LoVo (cell line): ENCODE results near the gene TTLL12.

Experiments
- DNase-seq: peaks from one replicate; pipeline ENCODE4 v3.0.0-alpha.2; 2016; ENCODE audit warnings: low spot score

TTLL12 gene

DNA sequence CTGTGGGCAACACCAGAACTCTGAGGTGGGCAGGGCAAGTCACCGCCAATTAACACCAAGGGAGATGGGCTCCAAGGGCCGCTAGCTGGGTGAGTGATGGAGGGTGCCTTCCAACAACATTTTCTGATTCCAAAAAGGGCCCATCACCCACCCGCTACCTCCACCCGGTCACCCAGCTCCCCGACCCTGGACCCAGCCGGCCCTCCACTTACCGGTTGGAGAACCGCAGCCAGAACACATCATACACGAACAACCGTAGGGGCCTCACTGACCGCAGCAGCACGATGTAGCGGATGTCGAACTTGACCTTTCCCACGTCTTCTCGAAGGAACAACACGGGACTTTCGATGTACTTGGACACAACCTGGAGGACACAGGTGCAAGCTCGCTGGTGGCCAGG, 14.7 kb downstream of the TTLL12 start:
- no peak for DNase-seq

DNA sequence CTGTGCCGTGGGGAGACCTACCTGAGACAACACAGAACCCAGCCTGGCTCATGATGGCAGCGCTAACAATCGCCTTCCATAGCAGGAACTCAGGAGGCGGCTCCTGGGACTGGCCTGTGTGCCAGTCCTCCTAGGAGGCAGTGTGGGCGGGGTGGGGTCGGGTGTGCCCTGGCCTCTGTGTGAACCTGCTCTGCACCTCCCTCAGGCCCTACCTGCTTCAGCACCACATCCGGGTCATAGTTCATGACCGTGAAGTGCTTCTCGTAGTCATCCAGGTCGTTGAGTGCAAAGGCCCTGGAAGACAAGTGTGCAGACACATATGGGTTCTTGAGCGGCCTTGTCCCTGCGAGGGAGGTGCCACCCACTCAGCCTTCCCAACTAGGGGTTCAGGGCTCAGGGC, 15.3 kb downstream of the TTLL12 start:
- no peak for DNase-seq

DNA sequence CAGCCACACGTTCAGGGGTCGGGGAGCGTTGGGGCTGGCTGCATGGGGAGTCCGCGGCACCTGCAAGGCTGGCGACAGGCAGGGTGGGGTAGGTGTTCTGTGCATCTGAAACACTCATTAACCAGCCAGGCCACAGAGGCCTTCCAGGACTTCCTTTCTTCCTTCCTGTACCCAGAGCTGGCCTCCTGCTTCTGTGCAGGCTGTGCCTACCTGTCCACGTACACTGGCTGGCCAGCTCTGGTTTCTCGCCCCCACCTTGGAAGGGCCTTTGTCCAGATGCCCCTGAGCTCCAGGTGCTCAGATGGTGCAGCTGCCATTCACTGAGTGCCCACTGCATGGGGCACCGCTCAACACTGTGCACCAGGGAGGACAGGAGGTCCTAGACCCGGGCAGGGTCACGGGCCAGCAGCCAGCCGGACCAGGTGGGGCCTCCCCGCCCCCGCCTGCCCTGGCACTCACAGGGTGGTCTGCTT, 15.9 kb downstream of the TTLL12 start:
- DNase-seq, result no peak

DNA sequence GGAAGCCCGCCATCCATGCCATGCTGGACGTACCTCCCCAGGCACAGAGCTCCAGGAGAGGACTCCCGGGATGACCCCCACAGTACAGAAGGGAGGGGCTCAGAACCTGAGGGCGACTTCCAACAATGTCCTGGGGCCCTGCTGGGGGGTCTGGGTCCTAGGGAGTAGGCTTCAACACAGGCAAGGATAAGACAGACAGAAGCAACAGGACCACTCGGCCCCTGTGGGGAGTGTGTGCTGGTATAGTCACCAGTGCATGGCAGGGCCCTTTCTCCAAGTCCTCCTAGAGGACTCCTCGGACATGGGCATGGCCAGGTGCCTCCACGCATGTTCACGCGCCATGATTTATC, 16.8 kb downstream of the TTLL12 start:
- DNase-seq, result no peak

DNA sequence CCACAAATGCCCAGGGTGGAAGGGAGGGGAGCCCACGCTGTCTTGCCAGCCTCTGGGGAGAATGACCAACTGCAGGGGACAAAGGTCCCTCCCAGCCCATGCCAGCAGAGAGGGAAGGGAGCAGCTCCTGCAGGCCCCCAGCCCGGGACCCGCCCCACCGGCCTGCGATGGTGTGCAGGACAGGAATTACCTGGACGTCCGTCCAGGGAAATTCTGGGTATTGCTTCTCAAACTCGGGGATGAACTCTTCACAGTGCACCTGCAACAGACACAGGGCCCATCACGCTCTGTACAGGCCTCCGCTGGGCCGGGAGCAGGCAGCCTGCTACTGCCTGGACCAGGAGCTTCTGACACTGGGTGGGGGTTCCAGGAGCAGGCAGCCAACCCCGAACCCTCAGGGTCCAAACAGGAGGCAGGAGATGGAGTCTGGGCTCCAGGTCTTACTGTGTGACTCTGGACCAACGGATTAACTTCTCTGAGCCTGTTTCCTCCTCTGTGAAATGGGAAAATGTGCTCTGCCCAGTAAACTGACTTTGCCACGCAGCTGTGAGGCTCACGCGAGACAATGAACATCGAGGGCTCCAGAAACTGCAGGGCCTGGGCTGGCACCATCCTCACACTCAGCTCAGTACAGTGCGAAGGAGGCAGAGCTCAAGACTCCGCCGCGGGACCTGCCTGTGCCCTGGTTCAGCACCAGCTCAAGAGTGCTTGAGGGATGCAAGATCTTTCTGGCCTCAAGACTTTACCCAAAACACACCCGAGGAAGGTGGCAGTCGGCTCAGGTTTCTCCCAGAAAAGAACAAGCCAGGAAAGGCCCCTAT, 17.4 kb downstream of the TTLL12 start:
- DNase-seq, result no peak

DNA sequence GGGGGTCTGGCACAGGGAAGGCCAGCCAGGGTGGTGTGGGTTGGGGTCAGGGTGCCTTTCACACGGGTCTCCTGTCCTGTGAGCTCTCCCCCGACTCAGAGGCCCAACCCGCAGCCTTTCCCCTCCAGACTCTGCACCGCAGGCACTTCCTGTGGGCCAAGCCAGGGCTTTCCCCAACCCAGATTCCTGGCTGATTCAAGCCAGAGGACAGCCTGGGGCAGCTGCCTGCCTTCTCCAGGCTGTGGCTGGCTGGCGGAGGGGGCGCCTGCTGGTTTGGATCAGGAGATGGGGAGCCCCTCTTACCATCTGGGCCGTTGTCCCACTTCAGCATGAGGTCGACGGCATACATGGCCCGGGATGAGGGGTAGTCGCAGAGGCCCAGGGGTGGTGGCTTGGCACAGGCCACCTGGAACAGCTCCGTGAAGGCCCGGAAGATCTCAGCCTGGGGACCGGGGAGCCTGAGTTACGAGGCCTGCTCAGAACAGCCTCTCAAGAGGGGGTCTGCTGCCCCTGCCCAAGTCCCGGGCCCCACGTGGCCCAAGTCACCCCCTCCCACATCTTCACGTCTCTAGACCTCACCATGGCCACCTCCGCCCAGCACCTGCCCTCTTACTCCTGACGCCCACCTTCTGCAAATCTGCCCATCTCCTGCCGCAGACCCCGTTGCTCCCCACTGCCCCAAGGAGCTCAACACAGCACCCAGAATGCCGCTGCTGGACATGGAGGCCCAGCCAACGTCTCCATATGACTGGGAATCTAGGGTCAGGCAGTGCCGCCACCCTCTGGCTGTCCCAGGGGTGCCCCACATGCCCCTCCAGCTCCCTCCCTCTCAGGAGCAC, 18.2 kb downstream of the TTLL12 start:
- no peak for DNase-seq

DNA sequence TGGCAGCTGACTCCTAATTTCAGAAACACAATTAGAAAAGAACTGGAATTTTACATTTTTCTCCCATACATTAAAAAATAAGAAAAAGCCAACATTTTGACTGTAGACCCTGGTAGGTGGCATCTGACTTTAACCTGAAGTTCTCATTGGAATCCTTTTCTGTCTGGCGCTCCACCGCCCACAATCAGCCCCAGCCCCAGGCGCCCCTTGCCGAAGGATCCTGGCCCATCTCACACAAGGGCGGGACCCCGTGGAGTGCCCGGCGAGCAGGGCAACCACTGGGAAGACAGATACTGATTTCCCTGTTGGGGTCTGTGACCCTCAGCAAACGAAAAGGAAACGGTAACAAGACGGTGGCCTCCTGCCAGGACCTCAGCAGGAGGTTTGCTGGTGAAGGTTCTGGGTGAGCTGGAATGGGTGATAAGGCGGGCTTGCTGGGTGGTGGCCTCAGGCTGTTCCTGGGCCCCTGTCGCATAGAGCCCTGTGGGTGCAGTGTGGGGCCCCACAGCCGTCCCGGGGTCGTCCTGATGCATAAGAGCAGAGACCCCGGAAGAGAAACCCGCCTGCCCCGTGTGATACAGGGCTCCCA, 19.8 kb downstream of the TTLL12 start:
- no peak for DNase-seq

DNA sequence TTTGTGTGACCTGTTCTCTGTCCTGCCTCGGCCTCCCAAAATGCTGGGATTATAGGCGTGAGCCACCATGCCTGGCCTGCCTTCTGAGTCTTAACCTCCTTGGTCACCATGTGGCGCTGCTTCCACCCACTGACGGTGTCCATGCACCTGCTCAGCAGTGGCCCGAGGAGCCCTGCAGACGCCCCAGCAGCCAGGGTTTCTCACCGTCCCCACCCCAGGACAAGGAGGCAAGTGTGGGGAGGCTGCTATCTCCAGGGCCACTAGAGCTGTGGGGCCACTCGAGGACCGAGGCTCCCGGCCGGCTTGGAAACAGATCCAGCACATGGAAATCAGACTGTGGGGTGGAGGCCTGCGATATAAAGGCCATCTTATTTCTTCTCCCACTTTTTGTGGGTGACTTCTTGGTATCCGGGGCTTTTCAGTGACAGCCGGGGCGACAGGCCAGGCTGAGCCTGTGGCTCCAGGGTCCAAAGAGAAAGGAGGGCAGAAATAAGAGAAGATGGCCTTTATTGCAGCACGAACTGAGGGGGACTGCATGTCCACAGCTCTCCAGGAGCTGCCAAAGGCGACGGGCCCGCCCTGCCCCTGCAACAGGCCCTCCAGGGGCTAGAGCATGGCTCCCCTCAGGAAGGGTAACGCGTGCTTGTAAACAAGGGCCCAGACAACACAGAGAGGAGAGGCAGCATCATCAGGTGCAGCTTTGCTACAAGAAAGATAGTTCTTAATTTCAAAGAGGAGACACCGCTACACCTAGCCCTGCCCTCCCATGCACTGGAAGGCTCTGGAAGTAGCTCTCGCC, 20.6 kb downstream of the TTLL12 start:
- no peak for DNase-seq

DNA sequence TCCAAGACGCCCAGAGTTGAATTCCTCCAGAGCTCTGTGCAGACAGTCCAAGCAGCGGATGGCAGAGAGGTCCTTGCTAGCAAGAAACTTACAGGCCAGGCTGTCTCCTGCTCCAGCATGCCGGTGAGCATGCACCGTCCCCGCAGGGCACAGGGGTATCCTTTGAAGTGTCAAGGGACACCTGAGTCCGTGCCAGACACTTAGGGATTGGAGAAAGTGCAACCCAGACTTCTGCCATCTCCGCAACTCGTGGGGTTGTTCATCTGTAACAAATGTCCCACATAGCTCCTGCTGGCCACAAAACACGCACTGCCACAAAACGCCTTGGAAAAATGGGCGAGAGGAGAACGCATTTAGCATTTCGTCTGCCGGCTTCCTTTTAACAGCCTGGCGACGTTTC, 22.3 kb downstream of the TTLL12 start:
- no peak for DNase-seq

DNA sequence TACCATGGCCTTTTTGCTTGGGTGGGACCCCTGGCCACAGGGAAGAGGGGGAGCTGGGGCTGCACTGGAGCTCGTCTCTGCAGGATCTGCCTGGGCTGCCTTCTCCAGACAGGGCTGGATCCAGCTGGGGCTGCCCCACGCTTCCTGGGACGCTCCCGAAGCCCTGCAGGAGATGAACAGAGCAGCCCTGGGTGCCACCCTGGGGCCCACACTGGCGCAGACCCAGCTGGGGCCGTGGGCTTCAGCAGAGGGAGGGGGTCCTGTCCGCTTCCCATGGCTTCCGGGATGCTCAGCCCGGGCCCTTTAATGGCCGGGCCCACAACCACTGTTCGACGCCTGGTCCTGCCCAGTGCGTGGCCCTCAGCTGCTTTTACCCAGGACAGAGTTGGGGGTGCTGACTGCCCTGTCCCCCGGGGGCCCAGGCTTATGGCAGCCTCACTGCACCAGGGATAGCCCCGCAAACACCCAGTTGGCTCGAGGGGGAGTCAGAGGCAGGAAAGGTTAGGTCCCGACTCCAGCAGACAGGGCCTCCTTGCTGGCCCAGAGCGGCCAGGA, 23.6 kb downstream of the TTLL12 start:
- no peak for DNase-seq

DNA sequence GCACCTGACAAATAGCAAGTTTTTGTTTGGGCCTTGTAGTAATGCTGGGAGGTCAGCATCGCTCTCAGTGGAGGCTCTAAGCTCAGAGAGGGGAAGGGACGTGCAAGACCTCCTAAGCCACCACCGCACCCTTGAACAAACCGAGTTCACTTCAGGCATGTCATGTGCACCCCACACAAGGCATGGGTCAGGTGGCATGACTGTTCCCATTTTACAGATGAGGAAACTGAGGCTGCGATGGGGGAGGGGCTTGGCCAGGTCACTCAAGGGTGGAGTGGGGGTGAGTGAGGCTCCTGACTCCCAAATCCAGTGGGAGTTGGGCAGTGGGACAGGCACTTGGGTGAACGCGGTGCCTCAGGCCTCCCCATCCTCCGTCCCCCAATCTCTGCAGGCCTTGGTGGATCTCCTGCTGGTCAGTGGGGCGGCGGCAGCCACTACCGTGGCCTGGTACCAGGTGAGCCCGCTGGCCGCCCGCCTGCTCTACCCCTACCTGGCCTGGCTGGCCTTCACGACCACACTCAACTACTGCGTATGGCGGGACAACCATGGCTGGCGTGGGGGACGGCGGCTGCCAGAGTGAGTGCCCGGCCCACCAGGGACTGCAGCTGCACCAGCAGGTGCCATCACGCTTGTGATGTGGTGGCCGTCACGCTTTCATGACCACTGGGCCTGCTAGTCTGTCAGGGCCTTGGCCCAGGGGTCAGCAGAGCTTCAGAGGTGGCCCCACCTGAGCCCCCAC, 24.4 kb downstream of the TTLL12 start:
- DNase-seq, result no peak

DNA sequence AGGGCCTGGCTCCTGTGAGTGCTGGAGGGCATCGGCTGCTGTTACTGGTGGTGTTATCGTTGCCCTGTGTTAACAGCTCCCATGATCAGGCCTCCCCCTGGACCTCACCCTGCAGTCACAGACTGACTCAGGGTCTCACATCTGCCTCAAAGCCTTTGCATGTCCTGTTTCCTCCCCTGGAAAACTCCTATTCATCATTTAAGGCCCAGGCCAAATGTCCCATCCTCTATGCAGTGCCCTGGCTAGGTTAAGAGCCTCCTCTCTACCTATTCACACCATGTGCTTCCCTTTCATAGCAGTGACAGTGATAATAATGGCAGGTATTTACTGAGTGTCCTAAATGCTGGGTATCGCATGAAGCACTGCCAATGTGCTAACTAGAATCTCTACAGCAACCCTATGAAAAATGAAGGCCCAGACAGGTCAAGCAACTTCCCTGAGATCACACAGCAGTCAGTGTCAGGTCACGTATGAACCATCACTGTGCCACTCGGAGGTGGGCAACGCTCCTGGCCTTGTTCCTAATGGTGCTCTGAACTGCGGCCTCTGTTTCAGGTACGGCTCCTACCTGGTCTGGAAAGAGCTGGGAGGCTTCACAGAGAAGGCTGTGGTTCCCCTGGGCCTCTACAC, 26.3 kb downstream of the TTLL12 start:
- no peak for DNase-seq

DNA sequence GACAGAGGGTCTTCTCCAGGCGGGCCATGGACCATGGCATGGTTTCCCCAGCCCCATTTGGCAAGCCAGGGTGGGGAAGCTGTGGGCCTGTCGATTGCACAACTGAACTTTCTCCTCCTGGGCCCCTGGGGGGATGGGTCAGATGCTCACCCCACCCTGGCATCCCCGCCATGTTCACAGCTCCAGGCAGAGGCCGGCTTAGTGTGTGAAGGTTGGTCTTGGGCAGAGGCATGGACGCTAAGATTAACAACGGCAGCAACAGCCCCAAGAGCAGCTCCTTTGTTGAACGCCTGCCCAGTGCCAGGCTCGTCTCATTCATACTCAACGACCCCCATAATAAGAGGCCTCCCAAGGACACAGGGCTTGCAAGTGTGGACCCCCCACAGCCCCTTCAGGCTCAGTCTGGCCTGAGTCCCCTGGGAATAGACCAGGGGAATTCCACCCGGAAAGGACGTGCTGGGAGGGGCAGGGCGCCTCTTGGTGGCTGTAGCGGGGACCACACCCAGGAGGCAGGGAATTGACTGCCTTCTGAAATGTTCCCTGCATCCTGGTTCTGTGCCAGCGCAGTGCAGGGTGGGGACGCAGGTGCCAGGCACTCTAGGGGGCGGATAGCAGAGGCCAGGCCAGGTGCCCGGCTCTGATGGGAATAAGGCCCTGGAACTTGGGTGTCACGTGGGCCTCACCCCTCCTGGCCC, 27.3 kb downstream of the TTLL12 start:
- DNase-seq, result no peak

DNA sequence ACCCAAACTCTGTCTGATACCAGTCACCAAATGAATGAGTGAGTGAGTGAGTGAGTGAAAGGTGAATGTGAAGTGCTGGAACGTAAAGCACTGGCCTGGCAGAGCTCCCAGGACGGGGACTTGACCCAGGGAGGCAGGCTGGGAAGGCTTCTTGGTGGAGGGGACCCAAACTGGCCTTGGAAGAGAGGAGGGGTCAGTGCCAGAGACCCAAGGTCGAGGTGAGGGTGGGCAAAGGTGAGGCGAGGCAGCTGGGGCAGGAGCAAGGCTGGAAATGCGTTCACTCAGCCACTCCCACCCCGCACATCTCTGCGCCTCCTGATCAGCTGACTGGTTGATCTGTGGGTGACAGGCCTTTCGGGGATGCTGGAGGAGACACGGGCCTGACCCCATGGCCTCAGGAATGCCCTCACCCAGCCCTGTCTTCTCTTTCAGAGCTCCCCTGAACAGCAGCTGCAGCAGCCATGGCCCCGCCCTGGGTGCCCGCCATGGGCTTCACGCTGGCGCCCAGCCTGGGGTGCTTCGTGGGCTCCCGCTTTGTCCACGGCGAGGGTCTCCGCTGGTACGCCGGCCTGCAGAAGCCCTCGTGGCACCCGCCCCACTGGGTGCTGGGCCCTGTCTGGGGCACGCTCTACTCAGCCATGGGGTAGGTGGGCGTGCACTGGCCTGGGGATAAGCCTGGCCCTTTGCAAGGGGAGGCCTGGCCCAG, 28.0 kb downstream of the TTLL12 start:
- DNase-seq, result no peak

DNA sequence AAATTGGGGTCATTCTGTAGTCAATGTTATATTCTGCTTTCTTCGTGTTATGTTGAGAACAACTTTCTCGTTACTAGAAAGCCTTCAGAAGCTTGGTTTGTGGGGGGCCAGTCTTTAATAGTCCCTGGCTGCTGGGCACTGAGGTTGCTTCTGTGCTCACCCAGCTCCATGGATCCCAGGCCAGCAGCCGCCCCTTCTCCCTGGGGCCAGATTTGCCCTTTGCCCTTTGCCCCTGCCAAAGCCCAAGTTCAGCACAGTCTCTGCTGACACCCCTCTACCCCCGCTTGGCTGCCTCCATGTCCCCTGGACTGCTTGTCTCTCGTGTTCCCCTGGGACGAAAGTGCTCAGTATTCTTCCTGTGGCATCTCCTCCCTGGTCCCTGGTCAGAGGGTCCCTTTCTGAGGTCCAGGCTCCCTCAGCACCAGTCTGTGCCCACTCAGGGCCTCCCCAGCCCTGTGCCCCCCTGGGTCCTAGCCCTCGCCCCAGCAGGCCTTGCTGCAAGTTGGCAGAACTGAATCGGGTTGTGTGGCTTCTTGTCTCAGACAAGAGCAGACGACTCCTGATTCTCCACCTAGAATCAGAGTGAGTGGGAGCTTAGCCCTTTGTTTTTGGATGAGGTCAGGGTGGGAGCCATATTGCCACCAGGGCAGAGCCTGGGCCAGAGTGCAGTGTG, 28.9 kb downstream of the TTLL12 start:
- DNase-seq, result no peak

DNA sequence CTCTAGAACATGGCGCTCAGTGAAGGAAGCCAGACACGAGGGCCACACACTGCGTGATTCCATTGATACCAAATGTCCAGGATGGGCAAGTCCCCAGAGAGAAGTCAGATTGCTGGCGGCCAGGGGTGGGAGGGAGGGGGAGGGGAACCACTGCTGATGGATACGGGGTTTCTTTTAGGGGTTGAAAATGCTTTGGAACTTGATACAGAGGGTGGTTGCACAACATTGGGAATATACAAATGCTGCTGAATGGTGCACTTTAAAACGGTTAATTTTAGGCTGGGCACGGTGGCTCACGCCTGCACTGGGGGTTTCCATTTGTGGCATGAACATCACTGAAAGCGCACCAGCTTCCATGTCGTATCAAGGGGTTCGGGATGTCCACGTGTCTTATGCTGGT, 30.5 kb downstream of the TTLL12 start:
- no peak for DNase-seq

DNA sequence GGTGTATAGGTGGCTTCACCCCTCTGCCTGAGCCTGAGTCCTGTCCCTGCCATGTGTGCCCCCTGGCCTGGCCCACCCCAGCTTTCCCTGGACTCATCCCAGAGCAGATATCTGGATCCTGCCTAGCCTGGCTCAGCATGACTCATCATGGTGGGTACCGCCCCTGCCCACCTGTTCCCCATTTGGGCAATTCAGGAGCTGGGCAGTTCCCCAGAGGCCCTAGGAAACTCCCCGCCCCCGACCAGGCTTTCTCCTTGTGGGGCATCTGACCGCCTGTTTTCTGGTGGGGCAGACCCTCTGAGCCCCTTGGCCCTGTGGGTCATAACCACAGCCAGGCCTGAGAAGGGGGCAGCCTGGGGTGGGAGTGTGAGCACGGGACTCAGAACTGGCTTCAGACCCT, 31.1 kb downstream of the TTLL12 start:
- DNase-seq, result no peak

DNA sequence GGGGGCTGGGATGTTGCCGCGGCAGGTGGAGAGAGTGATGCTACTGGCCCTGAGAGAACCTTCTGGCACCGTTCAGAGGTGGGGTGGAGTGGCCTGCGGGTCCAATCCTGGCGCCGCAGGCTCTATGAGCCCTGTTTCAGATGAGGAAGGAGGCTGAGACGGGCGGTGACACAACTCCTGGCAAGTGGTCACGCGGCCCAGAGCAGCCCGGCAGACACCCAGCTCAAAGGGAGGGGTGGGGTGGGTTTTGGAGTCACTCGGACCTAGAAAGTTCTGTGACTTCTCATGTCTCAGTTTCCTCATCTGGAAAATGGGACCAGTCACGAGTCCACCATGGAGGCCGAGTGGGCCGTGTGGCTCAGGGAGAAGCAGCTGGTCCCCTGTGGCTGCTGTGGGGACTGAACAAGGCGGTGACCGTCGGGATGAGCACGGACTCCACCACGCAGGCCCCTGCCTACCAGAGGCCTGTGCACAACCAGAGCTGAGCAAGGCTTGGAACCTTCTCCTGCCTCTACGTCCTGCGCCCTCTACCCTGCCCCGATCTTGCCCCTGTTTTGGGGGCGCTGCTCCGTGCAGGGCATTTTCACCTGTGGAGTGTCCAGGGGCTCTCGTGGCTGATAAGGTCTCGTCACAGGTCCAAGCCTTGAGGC, 31.9 kb downstream of the TTLL12 start:
- DNase-seq, result no peak
